Stimulated activated naive CD8-positive, alpha-beta T cell treated with anti-CD3 and anti-CD28 coated beads, Interleukin-15, Interleukin-2, amounts not matched to agents 100 ng/mL and 50 ng/mL, for 24 hours (primary cell): ENCODE measurements around the gene TOP3B.
"Not testable (repeated sequence)": the region's sequence is repeated elsewhere in the genome, so short reads cannot be mapped to it uniquely, and the experiment has no call there.

Source experiments
- H3K27ac Mint-ChIP-seq: one replicate; pipeline ENCODE4 v1.8.0; 2021; ENCODE audit warnings: mild to moderate bottlenecking, mixed read lengths
- H3K27me3 Mint-ChIP-seq: one replicate; pipeline ENCODE4 v1.8.0; 2021; ENCODE audit warnings: mixed read lengths
- H3K36me3 Mint-ChIP-seq: one replicate; pipeline ENCODE4 v1.8.0; 2021; ENCODE audit warnings: low read depth, mixed read lengths
- H3K4me1 Mint-ChIP-seq: one replicate; pipeline ENCODE4 v1.8.0; 2021; ENCODE audit warnings: low read depth, mixed read lengths
- H3K4me3 Mint-ChIP-seq: one replicate; pipeline ENCODE4 v1.8.0; 2021; ENCODE audit warnings: mild to moderate bottlenecking, mixed read lengths
- H3K9me3 Mint-ChIP-seq: one replicate; pipeline ENCODE4 v1.8.0; 2021; ENCODE audit warnings: mixed read lengths

TOP3B gene

GRCh38 chr22:21923163-21923561, 59.4 kb downstream of the TOP3B start:
- Mint-ChIP-seq H3K27ac (no peak overlapping the region), H3K27me3 (no peaks in the 10 kb centered on the region), H3K36me3 (no peaks in the 10 kb centered on the region), H3K9me3 (no peaks in the 10 kb centered on the region), H3K4me3 (no peak overlapping the region), H3K4me1 (no peaks in the 10 kb centered on the region)

GRCh38 chr22:21922370-21923162, 60.0 kb downstream of the TOP3B start:
- no peaks in the 10 kb centered on the region for H3K4me1 Mint-ChIP-seq
- H3K27me3 Mint-ChIP-seq: no peaks in the 10 kb centered on the region
- no peak overlapping the region for H3K4me3 Mint-ChIP-seq
- no peaks in the 10 kb centered on the region for H3K9me3 Mint-ChIP-seq
- H3K36me3 Mint-ChIP-seq: no peaks in the 10 kb centered on the region
- no peak overlapping the region for H3K27ac Mint-ChIP-seq

- Mint-ChIP-seq H3K27me3 (no peaks in the 10 kb centered on the region), H3K4me1 (no peaks in the 10 kb centered on the region), H3K27ac (no peak overlapping the region), H3K4me3 (no peak overlapping the region), H3K9me3 (no peaks in the 10 kb centered on the region), H3K36me3 (no peaks in the 10 kb centered on the region)
These were observed 60.9 kb downstream of the TOP3B start for GRCh38 chr22:21921729-21922128.

- Mint-ChIP-seq H3K4me3 (no peak overlapping the region), H3K36me3 (no peaks in the 10 kb centered on the region), H3K27me3 (no peaks in the 10 kb centered on the region), H3K9me3 (no peaks in the 10 kb centered on the region), H3K4me1 (no peaks in the 10 kb centered on the region), H3K27ac (no peak overlapping the region)
These were observed 61.3 kb downstream of the TOP3B start for GRCh38 chr22:21921184-21921721.

GRCh38 chr22:21920341-21921183, 62.0 kb downstream of the TOP3B start:
- Mint-ChIP-seq H3K4me3 (no peak overlapping the region), H3K27ac (no peak overlapping the region), H3K9me3 (no peaks in the 10 kb centered on the region), H3K36me3 (no peaks in the 10 kb centered on the region), H3K4me1 (no peaks in the 10 kb centered on the region), H3K27me3 (no peaks in the 10 kb centered on the region)

GRCh38 chr22:21919526-21920307, 62.9 kb downstream of the TOP3B start:
- Mint-ChIP-seq H3K27ac (no peak overlapping the region), H3K36me3 (no peaks in the 10 kb centered on the region), H3K9me3 (no peaks in the 10 kb centered on the region), H3K27me3 (no peaks in the 10 kb centered on the region), H3K4me3 (no peak overlapping the region), H3K4me1 (no peaks in the 10 kb centered on the region)

GRCh38 chr22:21918466-21919185, 64.0 kb downstream of the TOP3B start:
- H3K27ac Mint-ChIP-seq: no peak overlapping the region
- H3K4me1 Mint-ChIP-seq: no peaks in the 10 kb centered on the region
- no peak overlapping the region for H3K4me3 Mint-ChIP-seq

GRCh38 chr22:21917959-21918261, 64.7 kb downstream of the TOP3B start:
- Mint-ChIP-seq H3K4me3 (no peak overlapping the region), H3K27ac (no peak overlapping the region), H3K9me3 (no peaks in the 10 kb centered on the region), H3K27me3 (no peaks in the 10 kb centered on the region), H3K36me3 (no peaks in the 10 kb centered on the region), H3K4me1 (no peaks in the 10 kb centered on the region)

More at GRCh38 chr22:21918466-21919185, 64.0 kb downstream of the TOP3B start:
- Mint-ChIP-seq H3K36me3 (no peaks in the 10 kb centered on the region), H3K27me3 (no peaks in the 10 kb centered on the region), H3K9me3 (no peaks in the 10 kb centered on the region)

GRCh38 chr22:21917181-21917958, 65.2 kb downstream of the TOP3B start:
- Mint-ChIP-seq H3K4me3 (no peak overlapping the region), H3K27ac (no peak overlapping the region), H3K9me3 (no peaks in the 10 kb centered on the region), H3K4me1 (no peaks in the 10 kb centered on the region), H3K27me3 (no peaks in the 10 kb centered on the region), H3K36me3 (no peaks in the 10 kb centered on the region)

GRCh38 chr22:21916309-21916918, 66.2 kb downstream of the TOP3B start:
- Mint-ChIP-seq H3K9me3 (no peaks in the 10 kb centered on the region), H3K27me3 (no peaks in the 10 kb centered on the region), H3K4me3 (no peak overlapping the region), H3K36me3 (no peaks in the 10 kb centered on the region), H3K4me1 (no peaks in the 10 kb centered on the region), H3K27ac (no peak overlapping the region)

- no peaks in the 10 kb centered on the region for H3K4me1 Mint-ChIP-seq
- H3K9me3 Mint-ChIP-seq: no peaks in the 10 kb centered on the region
- H3K27ac Mint-ChIP-seq: no peak overlapping the region
- H3K36me3 Mint-ChIP-seq: no peaks in the 10 kb centered on the region
- H3K4me3 Mint-ChIP-seq: no peak overlapping the region
- H3K27me3 Mint-ChIP-seq: no peaks in the 10 kb centered on the region
These were observed 66.8 kb downstream of the TOP3B start for GRCh38 chr22:21915624-21916308.

GRCh38 chr22:21914033-21914642, 68.4 kb downstream of the TOP3B start:
- H3K36me3 Mint-ChIP-seq, H3K4me1 Mint-ChIP-seq, H3K27ac Mint-ChIP-seq, H3K4me3 Mint-ChIP-seq, H3K27me3 Mint-ChIP-seq, H3K9me3 Mint-ChIP-seq: not testable (repeated sequence)

- not testable (repeated sequence) for H3K9me3 Mint-ChIP-seq, H3K36me3 Mint-ChIP-seq, H3K27me3 Mint-ChIP-seq, H3K4me1 Mint-ChIP-seq, H3K4me3 Mint-ChIP-seq, H3K27ac Mint-ChIP-seq
These were observed 72.2 kb downstream of the TOP3B start for GRCh38 chr22:21910367-21910766.
